GM10248 (cell line): Measurements from ENCODE around the gene AGAP5.
"Not testable (repeated sequence)": the region's sequence is repeated elsewhere in the genome, so short reads cannot be mapped to it uniquely, and the experiment has no call there.

Experiments used
- CTCF ChIA-PET: fragments of 300-600 bp; sonication (Branson Sonifier 250); formaldehyde crosslinking; extraction: SDS; loops from one replicate; lab custom pipeline; 2021; ENCODE audit warnings: antibody characterized with exemption; lab: Yijun Ruan, JAX
- POLR2A ChIA-PET: fragments of 350-650 bp; sonication (Branson Sonifier 250); formaldehyde crosslinking; extraction: SDS; loops from one replicate; lab custom pipeline; 2020; ENCODE audit warnings: antibody characterized with exemption; lab: Yijun Ruan, JAX
- DNase-seq: peaks from one replicate; pipeline ENCODE4 v3.0.0; 2012; ENCODE audit errors: extremely low spot score
- CTCF ChIP-seq: IDR thresholded peaks from 2 replicates; pipeline ENCODE4 v1.5.1; 2012; ENCODE audit warnings: mild to moderate bottlenecking, low read depth; ENCODE audit errors: extremely low read depth, missing control alignments, control extremely low read depth

AGAP5 gene

GRCh38 chr10:73730153-73730906 lies 32.4 kb upstream of the AGAP5 start:
- DNase-seq, result peak; percentile 82
- CTCF ChIA-PET, result interaction anchor here (1.0 to 2.6 kb wide), 5 partner anchors 8 to 149 kb away, joined by 3 to 16 read pairs (median 3); partner anchors contain the start of gene SEC24C
- POLR2A ChIA-PET, result interaction anchor here (0.6 to 1.4 kb wide), 3 partner anchors 11 to 42 kb away, joined by 3 to 4 read pairs (median 3); no protein-coding TSS in a partner anchor
- TF ChIP-seq CTCF, result no peak

- DNase-seq, result not testable (repeated sequence)
- ChIA-PET POLR2A (interaction anchor here (0.6 to 1.4 kb wide), 2 partner anchors 12 to 43 kb away, joined by 3 to 4 read pairs; no protein-coding TSS in a partner anchor), CTCF (interaction anchor here (2.6 kb wide), 1 partner anchor 13 kb away, joined by 16 read pairs; the partner anchor contains the start of gene SEC24C)
These were observed 31.9 kb upstream of the AGAP5 start for GRCh38 chr10:73729781-73730152.

GRCh38 chr10:73723516-73723915 lies 25.6 kb upstream of the AGAP5 start:
- CTCF ChIA-PET, result no interaction called here
- POLR2A ChIA-PET, result no interaction called here
- no peak for DNase-seq
- no peak for TF ChIP-seq CTCF

GRCh38 chr10:73720561-73720960 lies 22.7 kb upstream of the AGAP5 start:
- POLR2A ChIA-PET, DNase-seq: not testable (repeated sequence)
- CTCF ChIA-PET, result interaction anchor here (1.9 kb wide), 1 partner anchor 10 kb away, joined by 5 read pairs; no protein-coding TSS in a partner anchor

GRCh38 chr10:73717556-73717955 lies 19.6 kb upstream of the AGAP5 start:
- CTCF ChIA-PET, result interaction anchor here (1.0 to 2.0 kb wide), 4 partner anchors 9 to 74 kb away, joined by 3 to 8 read pairs (median 4); no protein-coding TSS in a partner anchor

GRCh38 chr10:73716251-73716650 lies 18.3 kb upstream of the AGAP5 start:
- ChIA-PET CTCF (interaction anchor here (2.0 kb wide), 1 partner anchor 72 kb away, joined by 8 read pairs; no protein-coding TSS in a partner anchor), POLR2A (no interaction called here)
- no peak for DNase-seq
- no peak for TF ChIP-seq CTCF

More at GRCh38 chr10:73717556-73717955, 19.6 kb upstream of the AGAP5 start:
- DNase-seq, result peak; percentile 31
- no peak for TF ChIP-seq CTCF
- POLR2A ChIA-PET, result interaction anchor here (0.6 to 1.4 kb wide), 2 partner anchors 13 to 306 kb away, joined by 4 read pairs; no protein-coding TSS in a partner anchor

GRCh38 chr10:73715179-73716156 lies 17.6 kb upstream of the AGAP5 start:
- POLR2A ChIA-PET, DNase-seq, CTCF ChIA-PET: not testable (repeated sequence)

GRCh38 chr10:73714483-73714882 lies 16.6 kb upstream of the AGAP5 start:
- POLR2A ChIA-PET, CTCF ChIA-PET, DNase-seq: not testable (repeated sequence)

GRCh38 chr10:73713912-73714311 lies 16.0 kb upstream of the AGAP5 start:
- POLR2A ChIA-PET, CTCF ChIA-PET, DNase-seq: not testable (repeated sequence)

GRCh38 chr10:73711683-73712082 lies 13.8 kb upstream of the AGAP5 start:
- DNase-seq, result not testable (repeated sequence)

GRCh38 chr10:73708122-73708521 lies 10.2 kb upstream of the AGAP5 start:
- DNase-seq, POLR2A ChIA-PET: not testable (repeated sequence)
- CTCF ChIA-PET, result interaction anchor here (1.0 kb wide), 1 partner anchor 9 kb away, joined by 3 read pairs; no protein-coding TSS in a partner anchor

More at GRCh38 chr10:73711683-73712082, 13.8 kb upstream of the AGAP5 start:
- CTCF ChIA-PET, POLR2A ChIA-PET: not testable (repeated sequence)

GRCh38 chr10:73707628-73708027 lies 9.7 kb upstream of the AGAP5 start:
- DNase-seq, POLR2A ChIA-PET: not testable (repeated sequence)

More at GRCh38 chr10:73707628-73708027, 9.7 kb upstream of the AGAP5 start:
- CTCF ChIA-PET, result interaction anchor here (1.0 kb wide), 1 partner anchor 10 kb away, joined by 3 read pairs; no protein-coding TSS in a partner anchor
